ENCODE data around the gene C11orf21.
"Not testable (repeated sequence)": the region's sequence is repeated elsewhere in the genome, so short reads cannot be mapped to it uniquely, and the experiment has no call there.

C11orf21 gene

GRCh38 chr11:2295971-2296912 lies 5.5 kb downstream of the C11orf21 start:
- DNase-seq, result no peak

- DNase-seq, result no peak
These were observed 6.8 kb downstream of the C11orf21 start for GRCh38 chr11:2294926-2295290.

GRCh38 chr11:2293984-2294925 lies 7.5 kb downstream of the C11orf21 start:
- DNase-seq, result no peak

- DNase-seq, result no peak
These were observed 8.2 kb downstream of the C11orf21 start for GRCh38 chr11:2293531-2293971.

GRCh38 chr11:2290351-2290841 lies 11.3 kb downstream of the C11orf21 start:
- DNase-seq, result peak in 2 of 3 experiments; percentile 60 to 73

- DNase-seq, result no peak
These were observed 11.9 kb downstream of the C11orf21 start for GRCh38 chr11:2289859-2290258.

- DNase-seq, result no peak
These were observed 12.4 kb downstream of the C11orf21 start for GRCh38 chr11:2289350-2289749.

- DNase-seq, result no peak
These were observed 14.6 kb downstream of the C11orf21 start for GRCh38 chr11:2287091-2287490.

- not testable (repeated sequence) for DNase-seq
These were observed 15.4 kb downstream of the C11orf21 start for GRCh38 chr11:2286350-2286749.

GRCh38 chr11:2280208-2280607 lies 21.5 kb downstream of the C11orf21 start:
- no peak for DNase-seq

GRCh38 chr11:2277933-2278523 lies 23.7 kb downstream of the C11orf21 start:
- DNase-seq, result no peak

GRCh38 chr11:2277008-2277346 lies 24.7 kb downstream of the C11orf21 start:
- no peak for DNase-seq

- no peak for DNase-seq
These were observed 25.3 kb downstream of the C11orf21 start for GRCh38 chr11:2276280-2277007.

- DNase-seq, result no peak
These were observed 26.1 kb downstream of the C11orf21 start for GRCh38 chr11:2275334-2276279.

GRCh38 chr11:2273771-2274170 lies 27.9 kb downstream of the C11orf21 start:
- no peak for DNase-seq

GRCh38 chr11:2273311-2273710 lies 28.4 kb downstream of the C11orf21 start:
- DNase-seq, result no peak

GRCh38 chr11:2272946-2273280 lies 28.8 kb downstream of the C11orf21 start:
- no peak for DNase-seq

- DNase-seq, result no peak
These were observed 29.3 kb downstream of the C11orf21 start for GRCh38 chr11:2272228-2272945.

GRCh38 chr11:2271327-2272227 lies 30.1 kb downstream of the C11orf21 start:
- peak in 1 of 3 experiments; percentile 7 for DNase-seq

GRCh38 chr11:2271077-2271326 lies 30.7 kb downstream of the C11orf21 start:
- DNase-seq, result no peak
